Activated CD4-positive, alpha-beta T cell treated with anti-CD3 and anti-CD28 coated beads for 4 hours (primary cell): ENCODE data around the gene KRTAP2-1.
"Not testable (repeated sequence)": the region's sequence is repeated elsewhere in the genome, so short reads cannot be mapped to it uniquely, and the experiment has no call there.

Experiments
- DNase-seq, 2 donors: peaks; one replicate each; pipeline ENCODE4 v3.0.0-alpha.2; 2020

The KRTAP2-1 gene, protein sequence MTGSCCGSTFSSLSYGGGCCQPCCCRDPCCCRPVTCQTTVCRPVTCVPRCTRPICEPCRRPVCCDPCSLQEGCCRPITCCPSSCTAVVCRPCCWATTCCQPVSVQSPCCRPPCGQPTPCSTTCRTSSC

DNA sequence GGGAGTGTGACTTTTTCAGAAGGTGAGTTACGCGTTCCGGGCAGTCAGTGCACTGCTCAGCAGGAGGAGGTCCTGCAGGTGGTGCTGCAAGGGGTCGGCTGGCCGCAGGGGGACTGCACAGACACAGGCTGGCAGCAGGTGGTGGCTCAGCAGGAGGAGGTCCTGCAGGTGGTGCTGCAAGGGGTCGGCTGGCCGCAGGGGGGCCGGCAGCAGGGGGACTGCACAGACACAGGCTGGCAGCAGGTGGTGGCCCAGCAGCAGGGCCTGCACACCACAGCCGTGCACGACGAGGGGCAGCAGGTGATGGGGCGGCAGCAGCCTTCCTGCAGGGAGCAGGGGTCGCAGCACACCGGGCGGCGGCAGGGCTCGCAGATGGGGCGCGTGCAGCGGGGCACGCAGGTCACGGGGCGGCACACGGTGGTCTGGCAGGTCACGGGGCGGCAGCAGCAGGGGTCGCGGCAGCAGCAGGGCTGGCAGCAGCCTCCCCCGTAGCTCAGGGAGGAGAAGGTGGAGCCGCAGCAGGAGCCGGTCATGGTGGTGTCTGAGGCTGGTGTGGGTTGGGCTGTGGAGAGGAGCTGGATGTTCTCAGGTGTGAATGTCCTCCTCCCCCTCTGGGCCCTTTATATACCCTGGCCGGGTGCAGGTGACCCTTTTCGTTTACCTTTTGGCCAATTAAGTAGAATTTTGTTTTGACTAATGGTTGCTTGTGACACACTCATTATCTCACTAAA lies at the start of gene KRTAP2-1:
Gene KRTAP2-1 (minus strand): TSS at position 582 of the 731 bp plus-strand sequence. CDS start 49 bp downstream, at position 533.
- DNase-seq: not testable (repeated sequence)

DNA sequence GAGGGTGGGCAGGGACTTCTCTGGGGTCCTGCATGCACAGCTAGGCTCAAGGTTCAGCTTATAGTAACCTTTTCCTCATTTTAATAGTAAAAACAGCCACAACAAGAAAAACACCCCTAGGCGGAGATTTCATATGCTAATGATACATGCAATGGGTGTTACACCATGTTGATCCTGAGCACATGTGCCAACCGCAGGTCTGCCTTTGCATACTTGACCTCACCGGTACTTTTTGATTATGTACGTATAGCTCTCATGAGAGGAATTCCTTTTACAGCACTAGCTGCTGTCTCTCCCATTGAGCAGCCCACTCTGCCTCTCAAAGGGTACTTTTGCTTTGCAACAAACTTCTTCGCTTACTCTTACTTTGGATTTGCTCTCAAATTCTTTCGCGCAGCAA lies 48.9 kb upstream of the KRTAP2-1 start:
- no peak for DNase-seq

DNA sequence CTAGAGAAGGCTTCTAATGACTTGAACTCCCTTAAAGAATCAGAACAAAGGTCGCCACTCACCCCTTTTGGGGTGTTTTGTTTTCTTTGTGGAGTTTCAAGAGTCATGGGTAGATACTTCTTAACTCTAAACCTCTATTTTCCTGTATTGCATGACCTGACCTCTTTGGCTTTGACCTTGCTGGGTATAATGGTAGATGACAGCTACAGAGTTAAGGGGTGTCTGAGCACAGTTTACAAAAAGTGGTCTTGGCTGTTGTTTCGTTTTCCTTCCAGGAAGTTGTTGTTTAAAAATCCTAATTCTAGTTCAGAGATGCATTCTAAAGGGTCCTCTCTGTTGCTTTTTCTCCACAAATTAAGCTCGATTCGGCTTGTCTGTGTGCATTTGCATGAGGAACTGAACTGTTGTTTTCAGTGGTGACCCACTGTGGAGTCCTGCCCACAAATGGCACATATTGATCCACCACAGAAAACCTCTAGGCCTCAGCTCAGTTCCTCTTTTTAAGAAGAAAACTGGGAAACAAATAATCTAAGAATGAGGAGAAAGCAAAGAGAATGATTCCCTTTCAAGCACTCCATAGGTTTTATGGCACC lies 41.7 kb upstream of the KRTAP2-1 start:
- DNase-seq: not testable (repeated sequence)

DNA sequence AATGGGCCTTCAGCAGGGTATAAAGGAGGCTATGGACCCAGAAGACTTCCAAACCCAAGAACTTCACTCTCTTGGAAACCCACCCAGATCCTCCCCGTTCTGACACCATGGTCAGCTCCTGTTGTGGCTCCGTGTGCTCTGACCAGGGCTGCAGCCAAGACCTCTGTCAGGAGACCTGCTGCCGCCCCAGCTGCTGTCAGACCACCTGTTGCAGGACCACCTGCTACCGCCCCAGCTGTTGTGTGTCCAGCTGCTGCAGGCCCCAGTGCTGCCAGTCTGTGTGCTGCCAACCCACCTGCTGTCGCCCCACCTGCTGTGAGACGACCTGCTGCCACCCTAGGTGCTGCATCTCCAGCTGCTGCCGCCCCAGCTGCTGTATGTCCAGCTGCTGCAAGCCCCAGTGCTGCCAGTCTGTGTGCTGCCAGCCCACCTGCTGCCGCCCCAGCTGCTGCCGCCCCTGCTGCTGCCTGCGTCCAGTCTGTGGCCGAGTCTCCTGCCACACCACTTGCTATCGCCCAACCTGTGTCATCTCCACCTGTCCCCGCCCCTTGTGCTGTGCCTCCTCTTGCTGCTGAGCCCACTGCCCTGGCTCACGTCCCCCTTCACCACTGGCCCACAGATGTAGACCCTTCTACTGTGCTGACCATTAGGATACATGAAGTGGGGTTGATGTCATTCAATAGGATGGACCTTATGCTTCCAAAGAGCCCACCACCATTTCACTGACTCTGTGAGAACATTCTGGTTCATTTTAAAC lies 37.2 kb upstream of the KRTAP2-1 start, which contains the start of gene KRTAP4-7:
Gene KRTAP4-7 (plus strand): TSS at position 51 of the 757 bp plus-strand sequence. CDS start 57 bp downstream, at position 108.
- not testable (repeated sequence) for DNase-seq

DNA sequence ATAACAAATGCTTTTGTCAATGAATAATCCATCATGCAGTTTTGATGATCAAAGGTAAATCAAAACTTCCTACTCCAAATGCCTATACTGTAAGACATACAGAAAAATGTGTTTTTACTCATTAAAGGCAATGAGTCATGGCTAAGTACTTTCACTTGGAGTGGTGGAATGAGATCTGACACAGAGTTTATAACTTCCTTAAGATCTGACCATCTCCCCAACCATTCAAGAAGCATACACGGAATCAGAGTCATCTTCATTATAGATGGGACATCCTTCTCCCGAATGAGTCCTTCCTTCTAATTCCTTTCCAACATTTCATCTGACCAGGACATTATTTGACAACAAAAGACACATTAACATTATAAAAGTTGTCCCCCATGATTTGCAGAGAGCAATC lies 36.3 kb upstream of the KRTAP2-1 start:
- DNase-seq: not testable (repeated sequence)

DNA sequence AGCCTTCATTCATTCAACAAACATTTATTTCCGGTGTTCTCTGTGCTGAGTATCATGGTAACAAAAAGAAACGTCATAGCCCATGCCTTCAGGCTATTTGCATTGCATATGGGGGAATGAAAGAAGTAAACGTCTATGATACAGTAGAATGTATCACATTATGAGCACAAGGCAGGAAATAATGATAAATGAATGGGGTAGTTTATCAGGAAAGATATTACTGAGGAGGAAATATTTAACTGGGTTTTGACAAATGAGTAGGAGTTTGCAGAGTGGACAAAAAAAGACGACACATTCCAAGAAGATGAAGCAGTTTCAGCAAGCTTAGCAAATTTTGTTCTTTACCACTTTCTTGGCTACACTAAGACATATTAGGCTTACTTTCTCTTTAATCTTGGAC lies 35.5 kb upstream of the KRTAP2-1 start:
- no peak for DNase-seq

DNA sequence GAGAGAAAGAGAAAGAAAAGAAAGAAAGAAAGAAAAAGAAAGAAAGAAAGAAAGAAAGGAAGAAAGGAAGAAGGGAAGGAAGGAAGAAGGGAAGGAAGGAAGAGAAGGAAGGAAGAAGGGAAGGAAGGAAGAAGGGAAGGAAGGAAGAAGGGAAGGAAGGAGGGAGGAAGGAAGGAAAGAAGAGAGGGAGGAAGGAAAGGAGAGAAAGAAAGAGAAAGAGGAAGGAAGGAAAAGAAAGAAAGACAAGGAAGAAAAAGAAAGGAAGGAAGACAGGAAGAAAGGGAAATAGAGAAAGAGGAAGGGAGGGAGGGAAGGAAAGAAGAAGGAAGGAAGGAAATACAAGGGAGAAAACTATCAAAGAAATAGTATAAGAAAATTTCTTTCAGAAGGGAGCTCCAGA lies 29.7 kb upstream of the KRTAP2-1 start:
- no peak for DNase-seq

DNA sequence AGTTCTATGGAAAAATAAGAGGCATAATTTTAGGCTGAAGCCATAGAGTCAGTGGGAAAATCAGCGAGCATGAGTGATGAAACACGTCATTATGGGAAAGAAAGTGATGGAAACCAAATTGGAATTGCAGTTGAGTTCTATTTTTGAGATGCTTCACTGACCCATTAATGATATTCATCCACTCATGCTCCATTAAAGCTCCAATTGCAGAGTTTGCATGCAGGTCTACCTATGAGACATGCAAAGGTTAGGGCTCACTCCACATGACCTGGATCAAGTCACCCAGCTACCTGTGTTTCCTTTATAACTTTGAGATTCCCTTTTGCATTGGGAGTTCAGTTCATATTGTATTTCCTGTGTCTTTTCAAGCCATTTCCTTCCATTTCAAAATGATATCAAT lies 26.6 kb upstream of the KRTAP2-1 start:
- DNase-seq: no peak

DNA sequence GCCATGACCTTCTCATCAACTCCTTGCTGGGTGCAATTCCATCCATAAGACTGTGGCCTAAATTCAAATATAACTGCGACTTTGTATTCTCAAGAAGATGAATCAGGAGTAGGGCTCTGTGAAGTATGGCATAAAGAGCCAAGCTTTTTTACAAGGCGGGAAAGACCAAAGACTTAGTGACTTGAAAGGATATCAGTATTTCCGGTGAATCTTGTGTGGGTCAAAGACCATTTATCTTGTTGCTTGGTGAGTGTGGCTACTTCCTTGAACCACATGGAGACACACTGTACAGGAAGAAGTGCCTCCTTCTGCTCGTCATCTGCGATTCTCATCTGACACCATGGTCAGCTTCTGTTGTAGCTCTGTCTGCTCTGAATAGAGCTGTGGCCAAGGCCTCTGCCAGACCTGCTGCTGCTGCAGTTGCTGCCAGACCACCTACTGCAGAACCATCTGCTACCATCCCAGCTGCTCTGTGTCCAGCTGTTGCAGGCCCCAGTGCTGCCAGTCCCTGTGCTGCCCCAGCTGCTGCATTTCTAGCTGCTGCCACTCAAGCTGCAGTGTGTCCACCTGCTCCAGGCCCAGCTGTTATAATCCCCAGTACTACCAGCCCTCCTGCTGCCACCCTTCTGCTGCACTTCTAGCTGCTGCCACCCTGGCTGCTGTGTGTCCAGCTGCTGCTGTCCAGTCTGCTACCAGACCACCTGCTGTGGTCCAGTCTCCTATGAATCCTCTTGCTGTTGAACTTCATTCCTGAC lies 24.7 kb upstream of the KRTAP2-1 start:
- no peak for DNase-seq

DNA sequence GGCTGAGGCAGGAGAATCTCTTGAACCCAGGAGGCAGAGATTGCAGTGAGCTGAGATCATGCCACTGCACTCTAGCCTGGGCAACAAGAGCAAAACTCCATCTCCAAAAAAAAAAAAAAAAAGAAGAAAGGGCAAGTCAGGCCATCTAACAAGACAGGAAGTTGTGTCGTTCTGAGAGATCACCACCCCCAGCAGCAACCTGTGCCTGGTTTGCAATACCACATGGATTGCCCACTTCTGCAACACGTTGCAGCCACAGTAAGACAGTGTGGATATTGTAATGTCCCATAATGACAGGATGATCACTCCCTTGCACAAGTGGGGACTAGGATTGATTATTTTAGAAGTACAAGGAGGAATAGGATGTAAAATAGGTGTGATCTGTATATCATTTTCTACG lies 21.9 kb upstream of the KRTAP2-1 start:
- no peak for DNase-seq

DNA sequence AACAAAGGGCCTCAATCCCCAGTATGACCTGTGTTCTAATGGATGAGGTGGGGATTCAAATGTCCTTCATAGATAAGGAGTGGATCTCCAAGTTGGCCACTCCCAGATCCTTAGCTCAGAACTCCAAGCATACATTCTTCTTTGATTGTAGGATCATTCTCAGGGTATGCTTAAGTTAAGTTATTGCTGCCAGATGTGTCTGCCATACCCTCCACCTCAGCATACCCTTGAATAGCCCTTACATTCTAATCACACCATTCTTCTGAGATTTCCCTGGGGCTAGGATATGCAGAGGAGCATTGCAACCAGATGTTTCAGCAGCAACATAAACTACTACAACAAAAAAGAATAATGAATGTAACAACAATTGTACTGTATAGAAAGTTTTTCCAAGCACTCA lies 20.2 kb upstream of the KRTAP2-1 start:
- DNase-seq: no peak

DNA sequence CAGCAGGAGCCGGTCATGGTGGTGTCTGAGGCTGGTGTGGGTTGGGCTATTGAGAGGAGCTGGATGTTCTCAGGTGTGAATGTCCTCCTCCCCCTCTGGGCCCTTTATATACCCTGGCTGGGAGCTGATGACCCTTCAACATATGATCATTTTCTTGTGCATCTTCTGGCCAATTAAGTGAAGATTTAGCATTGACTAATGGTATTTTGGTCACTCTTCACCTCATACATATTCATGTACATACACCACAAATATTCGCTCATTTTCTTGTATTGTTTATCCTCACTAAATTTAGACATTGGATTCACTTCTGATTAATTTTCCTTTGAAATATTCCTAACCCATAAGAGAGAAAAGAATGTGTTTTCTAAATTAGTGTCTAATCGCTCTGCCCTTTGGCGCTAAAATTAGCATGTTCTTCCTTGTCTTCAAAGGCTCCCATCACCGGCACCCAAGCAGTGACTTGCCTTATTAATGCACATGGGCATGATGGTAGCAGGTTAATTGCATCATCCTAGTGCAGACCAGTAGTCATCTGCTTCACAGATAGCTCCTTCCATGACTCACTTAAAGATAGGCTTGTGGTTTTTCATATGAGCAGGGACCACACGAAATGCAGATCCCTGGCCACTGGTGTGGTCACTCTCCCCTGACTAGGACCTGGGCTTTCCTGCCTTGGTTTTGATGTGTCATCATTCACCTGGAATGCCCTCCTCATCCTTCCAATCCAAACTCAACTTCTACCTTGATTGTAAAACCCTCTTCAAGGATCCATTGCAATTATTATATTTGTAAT lies 18.9 kb upstream of the KRTAP2-1 start, which contains the start of gene KRTAP2-4:
Gene KRTAP2-4 (minus strand): TSS at position 51 of the 796 bp plus-strand sequence. CDS start 34 bp downstream, at position 17.
- DNase-seq: no peak

DNA sequence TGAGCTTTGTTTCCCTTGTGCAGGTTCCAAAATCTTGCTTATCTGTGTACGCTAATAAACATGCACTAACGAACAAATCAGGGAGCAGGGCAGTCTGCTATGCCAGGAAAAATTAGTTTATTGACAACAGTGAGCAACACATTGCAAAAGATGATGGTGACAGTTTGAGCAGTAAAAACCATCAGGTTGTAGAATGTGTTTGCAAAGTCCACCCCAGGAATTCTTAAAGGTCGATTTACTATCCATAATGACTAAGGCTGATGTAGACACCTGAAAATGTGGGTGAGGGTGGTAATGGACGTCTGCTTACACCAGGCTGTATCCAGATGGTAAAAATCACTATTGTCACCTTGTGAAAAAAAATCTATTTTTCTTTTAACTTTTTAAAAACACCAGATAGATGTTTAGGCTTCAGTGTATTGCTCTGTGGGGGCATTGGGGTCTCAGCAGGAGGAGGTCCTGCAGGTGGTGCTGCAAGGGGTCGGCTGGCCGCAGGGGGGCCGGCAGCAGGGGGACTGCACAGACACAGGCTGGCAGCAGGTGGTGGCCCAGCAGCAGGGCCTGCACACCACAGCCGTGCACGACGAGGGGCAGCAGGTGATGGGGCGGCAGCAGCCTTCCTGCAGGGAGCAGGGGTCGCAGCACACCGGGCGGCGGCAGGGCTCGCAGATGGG lies 18.0 kb upstream of the KRTAP2-1 start:
- DNase-seq: not testable (repeated sequence)

DNA sequence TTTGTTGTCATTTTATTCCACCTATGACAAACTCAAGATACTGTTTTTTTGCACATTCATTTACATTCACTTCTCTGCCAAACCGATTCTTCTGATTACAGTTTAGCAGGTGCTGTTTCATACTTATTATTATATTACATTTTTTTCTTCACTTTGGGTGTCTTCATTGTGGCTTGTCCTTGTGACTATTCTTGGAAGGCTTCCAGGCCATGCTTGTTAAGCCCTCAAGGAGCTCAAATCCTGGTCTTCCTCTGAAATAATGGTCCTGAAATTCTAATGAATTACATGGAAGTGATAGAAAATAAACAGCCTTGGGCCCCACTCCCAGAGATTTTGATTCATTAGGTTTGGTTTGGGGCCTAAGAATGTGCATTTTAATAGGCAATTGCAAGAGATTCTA lies 17.2 kb upstream of the KRTAP2-1 start:
- DNase-seq: no peak

DNA sequence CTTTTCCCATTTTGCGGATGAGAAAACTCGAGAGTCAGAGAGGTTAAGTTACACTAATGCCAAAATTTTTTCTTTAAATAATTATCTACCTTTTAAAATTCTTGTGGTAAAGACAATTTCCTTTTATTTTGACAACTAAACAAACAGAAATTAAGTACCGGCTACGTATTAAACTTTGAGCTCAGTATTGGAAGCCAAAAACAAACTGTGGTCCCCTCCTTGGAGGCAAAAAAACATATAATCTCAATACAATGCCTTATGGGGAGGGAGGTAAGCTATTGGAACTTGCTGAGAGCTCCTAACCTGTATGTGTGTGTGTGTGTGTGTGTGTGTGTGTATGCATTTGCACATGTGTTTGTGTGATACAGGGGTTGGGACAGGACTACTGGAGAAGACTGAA lies 16.3 kb upstream of the KRTAP2-1 start:
- DNase-seq: no peak

DNA sequence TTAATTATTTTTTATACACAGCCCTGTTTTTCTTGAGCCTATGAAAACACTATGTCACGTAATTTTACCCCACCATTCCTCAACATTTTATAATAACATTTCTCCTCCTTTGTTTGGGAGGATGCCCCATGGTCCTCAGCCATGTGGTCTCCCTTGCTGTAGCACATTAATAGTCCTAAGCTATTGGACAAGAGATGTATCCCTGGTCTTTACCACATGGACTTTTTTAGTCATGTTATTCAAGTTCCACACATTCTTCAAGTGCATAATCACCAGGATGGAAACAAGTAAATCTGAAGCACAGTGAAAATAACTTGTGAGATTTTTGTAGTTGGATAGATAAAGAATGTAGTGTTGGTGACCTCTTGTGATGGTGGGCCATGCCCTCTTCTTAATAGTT lies 14.8 kb upstream of the KRTAP2-1 start:
- DNase-seq: no peak

DNA sequence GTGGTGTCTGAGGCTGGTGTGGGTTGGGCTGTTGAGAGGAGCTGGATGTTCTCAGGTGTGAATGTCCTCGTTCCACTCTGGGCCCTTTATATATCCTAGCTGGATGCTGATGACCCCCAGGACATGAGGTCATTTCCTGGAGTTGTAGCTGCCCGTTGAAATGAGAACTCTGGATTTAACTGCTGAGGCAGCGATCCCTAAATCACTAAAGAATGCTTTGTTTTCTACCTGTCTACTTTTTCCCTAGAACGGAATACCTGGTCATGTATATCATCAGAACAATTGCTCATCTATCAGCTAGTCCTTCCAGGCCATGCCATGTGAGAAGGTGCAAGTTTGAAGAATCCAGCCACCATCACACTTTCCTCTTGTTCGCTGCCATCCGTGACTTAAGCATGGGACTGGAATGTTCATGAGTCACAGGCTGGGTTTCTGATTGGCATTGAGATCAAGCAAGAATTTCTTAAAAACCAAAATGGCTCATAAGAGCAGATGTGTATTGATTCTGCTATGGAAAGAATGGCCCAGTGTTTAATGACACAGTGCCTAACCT lies 13.0 kb upstream of the KRTAP2-1 start, which contains the start of gene KRTAP2-3:
Gene KRTAP2-3 (minus strand): TSS at position 63 of the 553 bp plus-strand sequence. CDS start 64 bp downstream, outside the sequence.
- DNase-seq: no peak

DNA sequence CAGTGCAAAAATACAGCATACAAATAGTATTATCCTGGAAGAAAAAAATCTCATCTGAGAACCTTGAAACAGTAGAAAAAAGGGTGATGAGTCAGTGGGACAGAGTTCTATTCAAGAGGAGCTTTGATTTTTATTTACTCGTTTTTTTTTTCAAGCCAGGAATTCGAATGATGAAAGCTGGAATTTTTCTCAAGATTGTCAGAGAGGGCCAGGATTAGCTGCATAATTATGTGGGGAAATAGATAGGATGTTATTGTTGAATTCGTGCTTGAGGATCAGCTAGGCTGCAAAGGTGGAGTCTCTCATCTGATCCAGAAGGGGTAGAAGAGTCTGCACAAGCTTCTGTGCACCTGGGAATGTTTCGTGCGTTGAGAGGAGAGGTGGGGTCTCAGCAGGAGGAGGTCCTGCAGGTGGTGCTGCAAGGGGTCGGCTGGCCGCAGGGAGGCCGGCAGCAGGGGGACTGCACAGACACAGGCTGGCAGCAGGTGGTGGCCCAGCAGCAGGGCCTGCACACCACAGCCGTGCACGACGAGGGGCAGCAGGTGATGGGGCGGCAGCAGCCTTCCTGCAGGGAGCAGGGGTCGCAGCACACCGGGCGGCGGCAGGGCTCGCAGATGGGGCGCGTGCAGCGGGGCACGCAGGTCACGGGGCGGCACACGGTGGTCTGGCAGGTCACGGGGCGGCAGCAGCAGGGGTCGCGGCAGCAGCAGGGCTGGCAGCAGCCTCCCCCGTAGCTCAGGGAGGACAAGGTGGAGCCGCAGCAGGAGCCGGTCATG lies 12.3 kb upstream of the KRTAP2-1 start:
- not testable (repeated sequence) for DNase-seq

DNA sequence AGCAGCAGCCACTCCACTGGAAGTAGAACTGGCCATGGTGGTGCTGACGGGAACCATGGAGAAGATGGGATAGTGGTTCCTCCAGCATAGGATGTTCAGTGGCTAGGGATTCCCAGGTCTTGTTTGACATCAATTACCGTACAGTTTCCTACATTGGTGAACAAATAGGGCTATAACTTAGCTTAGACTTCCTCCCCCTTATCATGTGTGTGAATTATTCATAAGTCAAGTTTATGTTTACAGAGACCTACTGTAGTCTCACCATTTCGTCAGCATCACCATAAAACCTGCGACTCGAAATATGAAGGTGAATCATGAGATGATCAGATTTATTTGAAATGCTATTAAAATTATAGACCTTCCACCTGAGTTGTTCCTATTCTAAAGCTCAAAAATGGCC lies 11.6 kb upstream of the KRTAP2-1 start:
- DNase-seq: no peak

DNA sequence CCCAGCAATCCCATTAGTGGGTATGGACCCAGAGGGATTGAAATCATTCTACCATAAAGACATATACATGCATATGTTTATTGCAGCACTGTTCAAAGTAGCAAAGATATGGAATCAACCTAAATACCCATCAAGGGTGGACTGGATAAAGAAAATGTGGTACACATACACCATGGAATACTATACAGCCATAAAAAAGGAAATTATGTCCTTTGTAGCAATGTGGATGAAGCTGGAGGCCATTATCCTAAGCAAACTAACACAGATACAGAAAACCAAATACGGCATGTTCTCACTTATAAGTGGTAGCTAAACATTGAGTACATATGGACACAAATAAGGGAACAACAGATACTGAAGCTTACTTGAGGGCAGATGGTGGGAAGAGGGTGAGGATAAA lies 10.4 kb upstream of the KRTAP2-1 start:
- DNase-seq: no peak
